ENCODE data around the gene RPS6KL1. TPM values are rescaled to one million over a fixed set of nuclear protein-coding genes. Genes with fewer than 3 reads are reported as not detected.
A peak's percentile ranks its signal among the peaks of the same experiment; 100 is the strongest.

The RPS6KL1 gene
- total RNA-seq, 2 experiments from 2014 or later, result 12.5 to 12.7 TPM

DNA sequence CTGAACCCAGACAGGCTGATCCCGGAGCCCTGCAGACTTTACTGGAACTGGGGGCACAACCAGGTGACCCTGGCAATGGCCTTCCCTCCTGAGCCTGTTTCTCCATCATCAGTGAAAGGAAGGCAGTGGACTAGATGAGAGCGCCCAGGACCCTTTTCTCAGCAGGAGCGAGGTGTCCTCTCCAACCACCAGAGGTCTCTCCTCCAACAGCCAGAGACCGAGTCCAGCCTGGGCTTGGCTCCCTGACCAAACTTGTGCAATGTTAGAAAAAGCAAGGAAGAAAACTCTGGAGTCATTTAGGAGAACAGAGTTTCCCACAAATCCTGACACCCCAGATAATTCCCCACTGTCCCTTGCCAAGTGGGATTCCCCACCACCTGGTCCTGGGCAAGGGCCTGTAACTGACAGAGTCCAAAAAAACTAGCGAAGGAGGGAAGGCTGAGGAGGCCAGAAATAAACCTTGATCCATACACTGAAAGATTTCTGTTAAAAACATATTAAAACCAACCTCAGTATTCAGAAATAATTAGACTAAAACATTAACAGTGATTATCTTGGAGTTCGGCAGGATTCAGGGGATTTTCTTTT is 9.0 kb downstream of the RPS6KL1 start:
- Histone ChIP-seq H3K9me3 (ENCODE audit: control insufficient read depth in 1 of 2, insufficient read depth in 1 of 2, low read length in 2 of 2) (no peaks in the 10 kb centered on the region), H3K4me1 (ENCODE audit: insufficient read depth, low read length) (no peaks in the 10 kb centered on the region), H3K27me3 (ENCODE audit: control insufficient read depth in 1 of 2, insufficient read depth in 2 of 2, low read length in 2 of 2) (no peaks in the 10 kb centered on the region), H3K36me3 (ENCODE audit: insufficient read depth, low read length) (no peaks in the 10 kb centered on the region), H3K27ac (ENCODE audit: low read depth in 1 of 2, low read length in 2 of 2) (no peak overlapping the region), H3K4me3 (ENCODE audit: low read length) (no peak overlapping the region)
- no peaks in the 10 kb centered on the region for H3K4me1 Mint-ChIP-seq (ENCODE audit: low read depth)
- no peaks in the 10 kb centered on the region for H3K27me3 Mint-ChIP-seq
- DNase-seq (peak in 3 of 14 experiments; percentile 19 to 29 (median 25)), ATAC-seq (ENCODE audit: poor library complexity) (no peak)
- TF ChIP-seq, protein P1, sequence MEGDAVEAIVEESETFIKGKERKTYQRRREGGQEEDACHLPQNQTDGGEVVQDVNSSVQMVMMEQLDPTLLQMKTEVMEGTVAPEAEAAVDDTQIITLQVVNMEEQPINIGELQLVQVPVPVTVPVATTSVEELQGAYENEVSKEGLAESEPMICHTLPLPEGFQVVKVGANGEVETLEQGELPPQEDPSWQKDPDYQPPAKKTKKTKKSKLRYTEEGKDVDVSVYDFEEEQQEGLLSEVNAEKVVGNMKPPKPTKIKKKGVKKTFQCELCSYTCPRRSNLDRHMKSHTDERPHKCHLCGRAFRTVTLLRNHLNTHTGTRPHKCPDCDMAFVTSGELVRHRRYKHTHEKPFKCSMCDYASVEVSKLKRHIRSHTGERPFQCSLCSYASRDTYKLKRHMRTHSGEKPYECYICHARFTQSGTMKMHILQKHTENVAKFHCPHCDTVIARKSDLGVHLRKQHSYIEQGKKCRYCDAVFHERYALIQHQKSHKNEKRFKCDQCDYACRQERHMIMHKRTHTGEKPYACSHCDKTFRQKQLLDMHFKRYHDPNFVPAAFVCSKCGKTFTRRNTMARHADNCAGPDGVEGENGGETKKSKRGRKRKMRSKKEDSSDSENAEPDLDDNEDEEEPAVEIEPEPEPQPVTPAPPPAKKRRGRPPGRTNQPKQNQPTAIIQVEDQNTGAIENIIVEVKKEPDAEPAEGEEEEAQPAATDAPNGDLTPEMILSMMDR (IDR thresholded peaks at IDR 0.05), result peak; percentile 31
- H3K9me3 Mint-ChIP-seq, result no peaks in the 10 kb centered on the region
- no peak overlapping the region for H3K4me3 Mint-ChIP-seq
- H3K36me3 Mint-ChIP-seq (ENCODE audit: low read depth), result no peaks in the 10 kb centered on the region
- POLR2A ChIA-PET, result no interaction called here
- intact Hi-C loops (cut with DNase I, micrococcal nuclease), result loop anchor here (1.0 to 2.0 kb wide), 2 partner anchors 174 to 175 kb away; no protein-coding TSS in a partner anchor
- no peak overlapping the region for H3K27ac Mint-ChIP-seq
- CTCF ChIA-PET, result no interaction called here

GRCh38 chr14:74913393-74913910 is 9.6 kb downstream of the RPS6KL1 start:
- CTCF ChIA-PET, result no interaction called here
- Histone ChIP-seq H3K36me3 (ENCODE audit: insufficient read depth, low read length) (no peaks in the 10 kb centered on the region), H3K27ac (ENCODE audit: low read depth in 1 of 2, low read length in 2 of 2) (no peak overlapping the region), H3K4me3 (ENCODE audit: low read length) (no peak overlapping the region), H3K27me3 (ENCODE audit: control insufficient read depth in 1 of 2, insufficient read depth in 2 of 2, low read length in 2 of 2) (no peaks in the 10 kb centered on the region), H3K4me1 (ENCODE audit: insufficient read depth, low read length) (no peaks in the 10 kb centered on the region), H3K9me3 (ENCODE audit: control insufficient read depth in 1 of 2, insufficient read depth in 1 of 2, low read length in 2 of 2) (no peaks in the 10 kb centered on the region)
- no peaks in the 10 kb centered on the region for H3K4me1 Mint-ChIP-seq (ENCODE audit: low read depth)
- H3K4me3 Mint-ChIP-seq, result no peak overlapping the region
- TF ChIP-seq, protein P1 (IDR thresholded peaks at IDR 0.05), result no peak
- DNase-seq (no peak), ATAC-seq (ENCODE audit: poor library complexity) (no peak)
- H3K9me3 Mint-ChIP-seq, result no peaks in the 10 kb centered on the region
- no peaks in the 10 kb centered on the region for H3K36me3 Mint-ChIP-seq (ENCODE audit: low read depth)
- no peaks in the 10 kb centered on the region for H3K27me3 Mint-ChIP-seq
- intact Hi-C loops (cut with DNase I, micrococcal nuclease), result no loop called here
- no peak overlapping the region for H3K27ac Mint-ChIP-seq
- POLR2A ChIA-PET, result no interaction called here

- no peak overlapping the region for H3K4me3 Mint-ChIP-seq
- Histone ChIP-seq H3K4me1 (ENCODE audit: insufficient read depth, low read length) (no peaks in the 10 kb centered on the region), H3K9me3 (ENCODE audit: control insufficient read depth in 1 of 2, insufficient read depth in 1 of 2, low read length in 2 of 2) (no peaks in the 10 kb centered on the region), H3K36me3 (ENCODE audit: insufficient read depth, low read length) (no peaks in the 10 kb centered on the region), H3K4me3 (ENCODE audit: low read length) (no peak overlapping the region), H3K27me3 (ENCODE audit: control insufficient read depth in 1 of 2, insufficient read depth in 2 of 2, low read length in 2 of 2) (no peaks in the 10 kb centered on the region), H3K27ac (ENCODE audit: low read depth in 1 of 2, low read length in 2 of 2) (no peak overlapping the region)
- no peak for ATAC-seq (ENCODE audit: poor library complexity)
- ChIA-PET POLR2A (interaction anchor here (1.3 kb wide), 1 partner anchor 10 kb away, joined by 3 read pairs; the partner anchor contains the start of gene RPS6KL1), CTCF (no interaction called here)
- no peaks in the 10 kb centered on the region for H3K36me3 Mint-ChIP-seq (ENCODE audit: low read depth)
- H3K27ac Mint-ChIP-seq, result no peak overlapping the region
- TF ChIP-seq, protein P1 (IDR thresholded peaks at IDR 0.05), result no peak
- no peaks in the 10 kb centered on the region for H3K27me3 Mint-ChIP-seq
- no peaks in the 10 kb centered on the region for H3K4me1 Mint-ChIP-seq (ENCODE audit: low read depth)
- intact Hi-C loops (cut with DNase I, micrococcal nuclease), result no loop called here
- DNase-seq, result no peak
- H3K9me3 Mint-ChIP-seq, result no peaks in the 10 kb centered on the region
Observed at GRCh38 chr14:74912801-74913200, 10.3 kb downstream of the RPS6KL1 start.
